NOMO-1 (cell line): ENCODE results near the gene GALNT14.

Source experiments
- DNase-seq, 2 experiments: peaks; one replicate each; lab custom pipeline; 2025; ENCODE audit not compliant: unreplicated experiment in 2 of 2; lab: John Stamatoyannopoulos, UW

The GALNT14 gene

GRCh38 chr2:31089645-31090044 lies 48.6 kb downstream of the GALNT14 start:
- DNase-seq: no peak

GRCh38 chr2:31088504-31089195 lies 49.6 kb downstream of the GALNT14 start:
- DNase-seq: no peak

GRCh38 chr2:31087491-31087890 lies 50.7 kb downstream of the GALNT14 start:
- no peak for DNase-seq

- DNase-seq: no peak
These were observed 51.6 kb downstream of the GALNT14 start for GRCh38 chr2:31086590-31086989.

GRCh38 chr2:31083234-31083993 lies 54.8 kb downstream of the GALNT14 start:
- DNase-seq: no peak

- DNase-seq: no peak
These were observed 56.2 kb downstream of the GALNT14 start for GRCh38 chr2:31082002-31082401.

- DNase-seq: no peak
These were observed 56.7 kb downstream of the GALNT14 start for GRCh38 chr2:31081492-31081891.

- no peak for DNase-seq
These were observed 57.9 kb downstream of the GALNT14 start for GRCh38 chr2:31080361-31080760.

GRCh38 chr2:31079665-31080064 lies 58.6 kb downstream of the GALNT14 start:
- no peak for DNase-seq

- DNase-seq: no peak
These were observed 59.6 kb downstream of the GALNT14 start for GRCh38 chr2:31078579-31079105.

GRCh38 chr2:31078011-31078410 lies 60.2 kb downstream of the GALNT14 start:
- no peak for DNase-seq

GRCh38 chr2:31075941-31076590 lies 62.2 kb downstream of the GALNT14 start:
- DNase-seq: no peak

- DNase-seq: no peak
These were observed 62.8 kb downstream of the GALNT14 start for GRCh38 chr2:31075431-31075830.

- no peak for DNase-seq
These were observed 66.5 kb downstream of the GALNT14 start for GRCh38 chr2:31071741-31072140.

GRCh38 chr2:31070339-31071125 lies 67.7 kb downstream of the GALNT14 start:
- no peak for DNase-seq

- DNase-seq: no peak
These were observed 68.5 kb downstream of the GALNT14 start for GRCh38 chr2:31069643-31070325.

GRCh38 chr2:31067259-31067658 lies 71.0 kb downstream of the GALNT14 start:
- DNase-seq: no peak

GRCh38 chr2:31066551-31066950 lies 71.7 kb downstream of the GALNT14 start:
- DNase-seq: no peak

- DNase-seq: no peak
These were observed 72.2 kb downstream of the GALNT14 start for GRCh38 chr2:31066086-31066485.

GRCh38 chr2:31065356-31065755 lies 72.9 kb downstream of the GALNT14 start:
- DNase-seq: no peak
